Testis (tissue), 3 donors: ENCODE measurements around the gene NPAS3. TPM values are rescaled to one million over a fixed set of nuclear protein-coding genes. Genes with fewer than 3 reads are reported as not detected.

Experiments
- DNase-seq: peaks from one replicate; pipeline ENCODE4 v3.0.0-alpha.2; 2019
- H3K27ac ChIP-seq, 2 donors: fragments of 200-600 bp; sonication (generic); one replicate each; pipeline ENCODE4 v1.5.1; 2019
- H3K27me3 ChIP-seq: fragments of 200-600 bp; sonication (generic); one replicate; pipeline ENCODE4 v1.5.1; 2019
- H3K36me3 ChIP-seq: fragments of 200-600 bp; sonication (generic); one replicate; pipeline ENCODE4 v1.5.1; 2017; ENCODE audit warnings: low read depth; ENCODE audit errors: missing control alignments
- H3K4me1 ChIP-seq: fragments of 200-600 bp; sonication (generic); one replicate; pipeline ENCODE4 v1.5.1; 2019
- H3K4me3 ChIP-seq, 2 donors: fragments of 200-600 bp; sonication (generic); one replicate each; pipeline ENCODE4 v1.5.1; 2017 to 2019
- H3K9me3 ChIP-seq: fragments of 200-600 bp; sonication (generic); one replicate; pipeline ENCODE4 v1.5.1; 2017
- CTCF ChIP-seq, 3 experiments: fragments of 450-650 bp in 2 of 3; fragments of 200-600 bp in 1 of 3; sonication (generic) in 1 of 3; IDR thresholded peaks; one replicate each; pipeline ENCODE4 v1.5.1; 2016 to 2019; ENCODE audit warnings: antibody characterized with exemption in 3 of 3, mild to moderate bottlenecking in 2 of 3, moderate library complexity in 1 of 3
- POLR2A ChIP-seq: fragments of 450-650 bp; IDR thresholded peaks from one replicate; pipeline ENCODE4 v1.6.1; 2017; ENCODE audit warnings: antibody characterized with exemption, mild to moderate bottlenecking, moderate library complexity
- WGBS, 2 donors: methylation state at CpG; one replicate each; pipeline ENCODE4 v1.1.5; 2018; 5-methylcytosine and 5-hydroxymethylcytosine counted together
- intact Hi-C: fragments of 100-400 bp; cut with DNase I; formaldehyde crosslinking; loops from one replicate; pipeline ENCODE4 v1.15.1; 2023; ENCODE audit warnings: low total_unique reads
- polyA plus RNA-seq: library from polyadenylated mRNA; stranded (reverse); fragments of 350-450 nt; fragmentation: Illumina TruSeq; extraction: RNeasy Lipid Tissue Mini Kit (QIAGEN cat#74804); gene quantifications from one replicate; pipeline ENCODE4 v1.2.3, GENCODE V29; 2014; ENCODE audit warnings: low read depth, low replicate concordance; ENCODE audit not compliant: insufficient read depth
- total RNA-seq, 2 donors: library from RNA; depleted of rRNA; stranded (reverse); fragments of >200 nt; gene quantifications; one replicate each; pipeline ENCODE4 v1.2.3, GENCODE V29; 2016

The NPAS3 gene
- total and polyA plus RNA-seq, 3 donors from 2014 or later = 1.1 to 3.7 (median 1.8) TPM

- Histone ChIP-seq H3K27me3 (no peaks in the 10 kb centered on the region), H3K4me3 (no peak overlapping the region), H3K36me3 (no peaks in the 10 kb centered on the region), H3K27ac (no peak overlapping the region), H3K4me1 (no peaks in the 10 kb centered on the region), H3K9me3 (no peaks in the 10 kb centered on the region)
- WGBS, 2 donors = 92 to 96% methylated on average over 1 of the region's 1 CpG
- intact Hi-C loops = no loop called here
- TF ChIP-seq POLR2A (no peak), CTCF (IDR thresholded peaks at IDR 0.05) (no peak)
- DNase-seq = no peak
These were observed 903.6 kb downstream of the NPAS3 start for GRCh38 chr14:33842299-33842698.

- Histone ChIP-seq H3K27me3 (no peaks in the 10 kb centered on the region), H3K4me3 (no peak overlapping the region), H3K4me1 (no peaks in the 10 kb centered on the region), H3K27ac (no peak overlapping the region), H3K9me3 (no peaks in the 10 kb centered on the region), H3K36me3 (no peaks in the 10 kb centered on the region)
- no peak for DNase-seq
- TF ChIP-seq CTCF (IDR thresholded peaks at IDR 0.05) (no peak), POLR2A (no peak)
- WGBS, 2 donors = 88 to 95% methylated on average over 3 of the region's 3 CpGs
- intact Hi-C loops = no loop called here
These were observed 905.4 kb downstream of the NPAS3 start for GRCh38 chr14:33844118-33844517.

- H3K36me3 ChIP-seq = no peaks in the 10 kb centered on the region
- no peak for DNase-seq
- H3K9me3 ChIP-seq = no peaks in the 10 kb centered on the region
- 90 to 92% methylated on average over 8 of the region's 8 CpGs for WGBS, 2 donors
- no peaks in the 10 kb centered on the region for H3K27me3 ChIP-seq
- H3K4me1 ChIP-seq = no peaks in the 10 kb centered on the region
- TF ChIP-seq POLR2A (no peak), CTCF (IDR thresholded peaks at IDR 0.05) (no peak)
- intact Hi-C loops = no loop called here
- H3K27ac ChIP-seq = no peak overlapping the region
- H3K4me3 ChIP-seq = no peak overlapping the region
These were observed 907.6 kb downstream of the NPAS3 start for GRCh38 chr14:33846100-33846824.

GRCh38 chr14:33847066-33847465 is 908.4 kb downstream of the NPAS3 start:
- no peaks in the 10 kb centered on the region for H3K36me3 ChIP-seq
- no peaks in the 10 kb centered on the region for H3K27me3 ChIP-seq
- DNase-seq = no peak
- H3K4me3 ChIP-seq = no peak overlapping the region
- TF ChIP-seq POLR2A (no peak), CTCF (IDR thresholded peaks at IDR 0.05) (no peak)
- 92 to 94% methylated on average over 1 of the region's 1 CpG for WGBS, 2 donors
- intact Hi-C loops = no loop called here
- H3K27ac ChIP-seq = no peak overlapping the region
- no peaks in the 10 kb centered on the region for H3K4me1 ChIP-seq
- H3K9me3 ChIP-seq = no peaks in the 10 kb centered on the region

- Histone ChIP-seq H3K27ac (no peak overlapping the region), H3K27me3 (no peaks in the 10 kb centered on the region), H3K36me3 (no peaks in the 10 kb centered on the region), H3K9me3 (no peaks in the 10 kb centered on the region), H3K4me3 (no peak overlapping the region), H3K4me1 (no peaks in the 10 kb centered on the region)
- intact Hi-C loops = no loop called here
- no peak for DNase-seq
- TF ChIP-seq POLR2A (no peak), CTCF (IDR thresholded peaks at IDR 0.05) (no peak)
- WGBS, 2 donors = 89 to 94% methylated on average over 5 of the region's 5 CpGs
These were observed 909.3 kb downstream of the NPAS3 start for GRCh38 chr14:33848009-33848408.
